Neutrophil (primary cell): ENCODE results near the gene CNTN2.

Experiments
- H3K27ac ChIP-seq: fragments of 200-600 bp; sonication (generic); 2 replicates; pipeline ENCODE4 v1.5.1; 2016; ENCODE audit warnings: mild to moderate bottlenecking, moderate library complexity
- H3K27me3 ChIP-seq: fragments of 200-600 bp; sonication (generic); 2 replicates; pipeline ENCODE4 v1.6.0; 2016; ENCODE audit warnings: mild to moderate bottlenecking
- H3K36me3 ChIP-seq: fragments of 200-600 bp; sonication (generic); 2 replicates; pipeline ENCODE4 v1.5.1; 2017
- H3K4me1 ChIP-seq, 2 experiments: fragments of 200-600 bp in 1 of 2; sonication (generic) in 1 of 2; 1 replicate in 1 of 2; 2 replicates in 1 of 2; pipeline versions ENCODE4 v1.5.1 to v1.6.1; 2013 to 2016; ENCODE audit warnings: low read depth in 1 of 2, low read length in 1 of 2, mild to moderate bottlenecking in 1 of 2, moderate library complexity in 1 of 2; ENCODE audit not compliant: control insufficient read depth in 1 of 2, insufficient read depth in 1 of 2
- H3K4me3 ChIP-seq, 2 experiments: fragments of 200-600 bp in 1 of 2; sonication (generic) in 1 of 2; 1 replicate in 1 of 2; 2 replicates in 1 of 2; pipeline ENCODE4 v1.5.1; 2013 to 2016; ENCODE audit warnings: low read depth in 1 of 2, low read length in 1 of 2, mild to moderate bottlenecking in 1 of 2, moderate library complexity in 1 of 2
- H3K9me3 ChIP-seq: fragments of 200-600 bp; sonication (generic); 2 replicates; pipeline ENCODE4 v1.5.1; 2016
- TF ChIP-seq, protein P1 (sequence below): fragments of 200-600 bp; sonication (generic); IDR thresholded peaks from 2 replicates; pipeline ENCODE4 v1.5.1; 2016; ENCODE audit warnings: antibody characterized with exemption

The CNTN2 gene

DNA sequence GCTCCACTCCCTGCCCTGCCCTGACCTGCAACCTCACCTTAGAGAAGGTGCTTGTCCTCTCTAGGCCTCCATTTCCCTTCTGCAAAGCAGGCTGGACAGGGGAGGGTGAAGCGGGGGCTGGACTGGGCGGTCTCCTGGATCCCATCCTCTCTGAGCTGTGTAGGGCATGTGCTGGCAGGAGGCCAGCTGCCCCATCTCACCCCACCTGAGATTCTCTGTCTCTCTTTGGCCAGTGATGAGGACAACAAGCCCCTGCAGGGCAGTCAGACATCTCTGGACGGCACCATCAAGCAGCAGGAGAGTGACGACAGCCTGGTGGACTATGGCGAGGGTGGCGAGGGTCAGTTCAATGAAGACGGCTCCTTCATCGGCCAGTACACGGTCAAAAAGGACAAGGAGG lies 26.9 kb upstream of the CNTN2 start:
- Histone ChIP-seq H3K4me3 (no peak overlapping the region), H3K27ac (no peak overlapping the region), H3K4me1 (peaks cover 16 to 22% of the 10 kb centered on the region in 2 experiments), H3K27me3 (no peaks in the 10 kb centered on the region), H3K36me3 (no peaks in the 10 kb centered on the region), H3K9me3 (no peaks in the 10 kb centered on the region)
- TF ChIP-seq, protein P1, sequence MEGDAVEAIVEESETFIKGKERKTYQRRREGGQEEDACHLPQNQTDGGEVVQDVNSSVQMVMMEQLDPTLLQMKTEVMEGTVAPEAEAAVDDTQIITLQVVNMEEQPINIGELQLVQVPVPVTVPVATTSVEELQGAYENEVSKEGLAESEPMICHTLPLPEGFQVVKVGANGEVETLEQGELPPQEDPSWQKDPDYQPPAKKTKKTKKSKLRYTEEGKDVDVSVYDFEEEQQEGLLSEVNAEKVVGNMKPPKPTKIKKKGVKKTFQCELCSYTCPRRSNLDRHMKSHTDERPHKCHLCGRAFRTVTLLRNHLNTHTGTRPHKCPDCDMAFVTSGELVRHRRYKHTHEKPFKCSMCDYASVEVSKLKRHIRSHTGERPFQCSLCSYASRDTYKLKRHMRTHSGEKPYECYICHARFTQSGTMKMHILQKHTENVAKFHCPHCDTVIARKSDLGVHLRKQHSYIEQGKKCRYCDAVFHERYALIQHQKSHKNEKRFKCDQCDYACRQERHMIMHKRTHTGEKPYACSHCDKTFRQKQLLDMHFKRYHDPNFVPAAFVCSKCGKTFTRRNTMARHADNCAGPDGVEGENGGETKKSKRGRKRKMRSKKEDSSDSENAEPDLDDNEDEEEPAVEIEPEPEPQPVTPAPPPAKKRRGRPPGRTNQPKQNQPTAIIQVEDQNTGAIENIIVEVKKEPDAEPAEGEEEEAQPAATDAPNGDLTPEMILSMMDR: no peak

DNA sequence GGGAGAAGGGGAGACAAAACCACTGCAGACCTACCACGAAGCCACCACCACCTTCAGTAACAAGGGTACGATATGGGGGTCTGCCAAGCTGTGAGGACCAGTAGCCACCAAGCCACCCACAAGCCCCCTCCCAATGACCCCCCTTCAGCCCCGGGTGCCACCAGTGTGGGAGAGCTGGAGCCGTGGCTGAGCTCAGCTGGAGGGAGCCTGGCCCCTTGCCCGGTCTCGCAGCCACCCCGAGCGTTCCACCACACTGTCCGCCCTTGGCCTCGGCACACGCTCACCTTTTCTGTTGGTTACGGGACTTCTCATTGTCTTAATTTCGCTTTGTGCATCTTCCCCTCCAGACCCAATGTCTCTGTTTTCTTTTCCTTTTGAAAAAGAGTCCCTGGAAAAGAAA lies 26.4 kb upstream of the CNTN2 start:
- H3K4me1 ChIP-seq: peaks cover 16 to 22% of the 10 kb centered on the region in 2 experiments
- TF ChIP-seq, protein P1: no peak

DNA sequence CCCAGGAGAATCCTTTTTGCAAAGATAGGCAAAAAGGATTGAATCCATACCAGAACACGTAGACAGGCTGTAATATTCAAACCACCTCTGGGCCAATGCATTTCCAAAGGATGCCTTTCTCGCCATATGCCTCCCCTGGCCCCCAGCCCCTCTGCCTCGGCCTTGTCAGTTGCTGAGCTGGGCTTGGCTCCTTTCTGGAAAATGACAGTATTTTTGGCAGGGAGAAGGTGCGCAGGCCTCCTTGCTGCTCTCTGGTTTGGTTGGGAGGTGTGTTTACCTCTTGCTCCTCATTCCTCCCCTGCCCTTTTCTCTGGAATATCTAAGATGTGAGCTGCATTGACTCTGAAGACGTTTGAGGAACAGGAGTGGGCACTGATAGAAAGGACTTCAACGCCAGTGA lies 26.0 kb upstream of the CNTN2 start:
- TF ChIP-seq, protein P1: no peak
- H3K4me3 ChIP-seq: no peak overlapping the region
- no peaks in the 10 kb centered on the region for H3K9me3 ChIP-seq
- H3K36me3 ChIP-seq: no peaks in the 10 kb centered on the region
- H3K27me3 ChIP-seq: no peaks in the 10 kb centered on the region
- peaks cover 16 to 22% of the 10 kb centered on the region in 2 experiments for H3K4me1 ChIP-seq
- H3K27ac ChIP-seq: no peak overlapping the region

More for the DNA sequence above, 26.4 kb upstream of the CNTN2 start:
- no peak overlapping the region for H3K4me3 ChIP-seq
- no peaks in the 10 kb centered on the region for H3K9me3 ChIP-seq
- H3K27ac ChIP-seq: no peak overlapping the region
- no peaks in the 10 kb centered on the region for H3K27me3 ChIP-seq
- H3K36me3 ChIP-seq: no peaks in the 10 kb centered on the region

DNA sequence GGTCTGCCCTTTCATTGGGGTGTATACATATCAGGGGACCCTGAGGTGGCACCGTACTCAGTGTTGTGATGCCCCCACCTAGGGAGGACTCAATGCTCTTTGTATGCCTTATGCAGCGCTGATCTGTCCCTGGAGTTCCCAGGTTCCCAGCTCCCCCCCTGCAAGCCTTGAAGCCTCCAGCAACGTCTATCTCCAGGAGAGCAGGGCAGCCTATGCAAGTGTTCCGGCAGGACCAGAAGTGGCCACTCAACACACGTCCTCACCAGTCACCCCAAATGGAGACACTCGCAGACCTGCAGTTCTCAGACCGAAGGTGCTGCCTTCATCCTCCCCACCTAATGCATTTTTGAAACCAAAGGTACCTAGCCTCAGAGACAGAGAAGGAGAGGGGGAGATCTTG lies 25.2 kb upstream of the CNTN2 start:
- H3K4me1 ChIP-seq: peaks cover 16 to 22% of the 10 kb centered on the region in 2 experiments
- no peaks in the 10 kb centered on the region for H3K27me3 ChIP-seq
- no peaks in the 10 kb centered on the region for H3K9me3 ChIP-seq
- H3K27ac ChIP-seq: no peak overlapping the region
- TF ChIP-seq, protein P1: no peak
- no peak overlapping the region for H3K4me3 ChIP-seq
- H3K36me3 ChIP-seq: no peaks in the 10 kb centered on the region

DNA sequence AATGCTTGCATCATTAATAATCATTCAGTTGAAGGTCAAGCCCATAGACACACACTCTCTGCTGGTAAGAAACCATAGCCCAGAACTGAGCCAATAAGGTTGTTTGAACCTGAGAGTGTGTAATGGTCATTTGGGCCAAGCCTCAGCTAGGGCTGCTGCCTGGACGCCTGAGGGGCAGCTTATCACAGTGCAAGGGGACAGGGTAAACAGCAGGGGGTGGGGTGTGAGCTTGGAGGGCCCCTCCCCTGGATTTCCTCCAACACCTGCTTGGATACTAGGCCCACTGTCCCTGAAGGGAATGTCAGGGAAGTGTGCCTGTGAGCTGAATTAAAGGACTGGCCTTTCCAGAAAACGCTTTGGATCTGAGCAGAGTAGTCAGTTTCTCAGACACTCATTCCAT lies 24.6 kb upstream of the CNTN2 start:
- no peak overlapping the region for H3K27ac ChIP-seq
- no peaks in the 10 kb centered on the region for H3K36me3 ChIP-seq
- peaks cover 16 to 21% of the 10 kb centered on the region in 2 experiments for H3K4me1 ChIP-seq
- no peaks in the 10 kb centered on the region for H3K27me3 ChIP-seq
- H3K4me3 ChIP-seq: no peak overlapping the region
- TF ChIP-seq, protein P1: no peak
- no peaks in the 10 kb centered on the region for H3K9me3 ChIP-seq

DNA sequence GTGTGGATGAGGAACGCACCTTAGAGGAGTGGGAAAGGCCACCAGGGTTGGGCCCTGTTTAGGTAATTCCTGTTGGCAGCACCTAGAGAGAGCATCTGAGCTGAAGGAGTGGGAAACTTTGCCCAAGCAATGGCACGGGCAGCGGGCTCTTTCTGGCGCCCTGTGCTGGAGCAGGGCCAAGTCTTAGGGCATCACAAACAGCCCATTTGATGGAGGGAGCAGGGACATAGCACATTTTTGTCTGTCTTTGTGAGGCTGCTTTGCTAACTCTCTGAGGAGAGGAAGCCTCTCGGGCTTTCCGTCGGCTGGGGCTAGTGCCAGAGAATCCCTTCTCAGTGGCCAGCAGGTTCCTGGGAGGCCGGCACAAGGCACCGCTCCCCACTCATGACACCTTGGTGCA lies 22.5 kb upstream of the CNTN2 start:
- H3K9me3 ChIP-seq: no peaks in the 10 kb centered on the region
- H3K27ac ChIP-seq: no peak overlapping the region
- peaks cover 0 to under 1% of the 10 kb centered on the region in 2 experiments for H3K4me1 ChIP-seq
- H3K4me3 ChIP-seq: no peak overlapping the region
- H3K27me3 ChIP-seq: no peaks in the 10 kb centered on the region
- TF ChIP-seq, protein P1: no peak
- H3K36me3 ChIP-seq: no peaks in the 10 kb centered on the region
